GM23338 (cell line): ENCODE data around the gene SAMHD1. TPM values are rescaled to one million over a fixed set of nuclear protein-coding genes. Genes with fewer than 3 reads are reported as not detected.

ENCODE experiments used
- ATAC-seq: fragments of 200-7000 bp; cut with Tn5 transposase; 3 replicates; pipeline ENCODE4 v1.9.1; 2020
- DNase-seq: peaks from one replicate; pipeline ENCODE4 v3.0.0-alpha.2; 2015; ENCODE audit warnings: low spot score
- H2AFZ ChIP-seq: fragments of 200-600 bp; sonication (generic); 2 replicates; pipeline ENCODE4 v1.8.0; 2016; ENCODE audit warnings: antibody characterized with exemption, mild to moderate bottlenecking, moderate library complexity
- H3F3A ChIP-seq: fragments of 200-600 bp; sonication (generic); replicated peaks from 2 replicates; pipeline ENCODE4 v1.8.0; 2017; ENCODE audit warnings: antibody characterized with exemption, mixed run types, low read depth
- H3K27ac ChIP-seq: fragments of 200-600 bp; sonication (generic); 2 replicates; pipeline ENCODE4 v1.6.1; 2016; ENCODE audit warnings: low read depth
- H3K27me3 ChIP-seq: fragments of 200-600 bp; sonication (generic); 2 replicates; pipeline ENCODE4 v1.8.0; 2016; ENCODE audit warnings: mild to moderate bottlenecking, mixed run types, moderate library complexity; ENCODE audit not compliant: insufficient read depth
- H3K36me3 ChIP-seq: fragments of 200-600 bp; sonication (generic); 2 replicates; pipeline ENCODE4 v1.8.0; 2016; ENCODE audit warnings: mild to moderate bottlenecking; ENCODE audit not compliant: insufficient read depth
- H3K4me1 ChIP-seq: fragments of 200-600 bp; sonication (generic); 2 replicates; pipeline ENCODE4 v1.8.0; 2016; ENCODE audit warnings: mild to moderate bottlenecking, moderate library complexity; ENCODE audit not compliant: insufficient read depth
- H3K4me2 ChIP-seq: fragments of 200-600 bp; sonication (generic); 2 replicates; pipeline ENCODE4 v1.7.1; 2017; ENCODE audit warnings: mixed run types
- H3K4me3 ChIP-seq: fragments of 200-600 bp; sonication (generic); 2 replicates; pipeline ENCODE4 v1.6.1; 2016; ENCODE audit warnings: mixed run types
- H3K79me2 ChIP-seq: fragments of 200-600 bp; sonication (generic); replicated peaks from 2 replicates; pipeline ENCODE4 v1.8.0; 2017; ENCODE audit warnings: mild to moderate bottlenecking; ENCODE audit not compliant: insufficient read depth
- H3K9me2 ChIP-seq: fragments of 200-600 bp; sonication (generic); 2 replicates; pipeline ENCODE4 v1.8.0; 2017; ENCODE audit not compliant: insufficient read depth
- H4K20me1 ChIP-seq: fragments of 200-600 bp; sonication (generic); replicated peaks from 2 replicates; pipeline ENCODE4 v1.8.0; 2017; ENCODE audit warnings: mild to moderate bottlenecking; ENCODE audit not compliant: insufficient read depth
- H3K27ac Mint-ChIP-seq: 2 replicates; pipeline ENCODE4 v1.8.0; 2020; ENCODE audit warnings: inconsistent platforms, mild to moderate bottlenecking, moderate library complexity, mixed read lengths
- H3K27me3 Mint-ChIP-seq: 3 replicates; pipeline ENCODE4 v1.8.0; 2022; ENCODE audit warnings: low read depth, mild to moderate bottlenecking, moderate library complexity, mixed read lengths, inconsistent platforms; ENCODE audit not compliant: insufficient read depth, poor library complexity
- H3K36me3 Mint-ChIP-seq: 3 replicates; pipeline ENCODE4 v1.8.0; 2021; ENCODE audit warnings: low read depth, mild to moderate bottlenecking, inconsistent platforms, moderate library complexity, mixed read lengths
- H3K4me1 Mint-ChIP-seq: 3 replicates; pipeline ENCODE4 v1.8.0; 2020; ENCODE audit warnings: mild to moderate bottlenecking, inconsistent platforms, mixed read lengths
- H3K4me3 Mint-ChIP-seq: 3 replicates; pipeline ENCODE4 v1.8.0; 2021; ENCODE audit warnings: moderate library complexity, mild to moderate bottlenecking, inconsistent platforms, mixed read lengths
- H3K9me3 Mint-ChIP-seq: 3 replicates; pipeline ENCODE4 v1.8.0; 2020; ENCODE audit warnings: moderate library complexity, mild to moderate bottlenecking, inconsistent platforms, mixed read lengths
- CREB1 ChIP-seq: fragments of 250-450 bp; sonication (Bioruptor Pico); IDR thresholded peaks from 2 replicates; pipeline ENCODE4 v1.5.0; 2020; ENCODE audit warnings: low read depth, mild to moderate bottlenecking, moderate library complexity
- CTCF ChIP-seq, 2 experiments: fragments of 200-600 bp in 1 of 2; sonication (generic) in 1 of 2; conservative IDR thresholded peaks; 2 replicates each; pipeline versions ENCODE4 v1.5.1 to v1.6.1; 2016 to 2017; ENCODE audit warnings: antibody characterized with exemption in 2 of 2, low read depth in 2 of 2, mild to moderate bottlenecking in 2 of 2, moderate library complexity in 1 of 2
- EZH2 ChIP-seq: fragments of 200-600 bp; sonication (generic); IDR thresholded peaks from one replicate; pipeline ENCODE4 v1.8.0; 2017; ENCODE audit warnings: antibody characterized with exemption, mild to moderate bottlenecking, low read depth; ENCODE audit not compliant: unreplicated experiment
- EZH2phosphoT487 ChIP-seq: fragments of 200-600 bp; sonication (generic); IDR thresholded peaks from one replicate; pipeline ENCODE4 v1.8.1; 2018; ENCODE audit warnings: antibody characterized with exemption; ENCODE audit not compliant: unreplicated experiment
- NANOG ChIP-seq: IDR thresholded peaks from 2 replicates; pipeline ENCODE4 v1.6.1; 2016; ENCODE audit warnings: antibody characterized with exemption, borderline replicate concordance
- POLR2AphosphoS5 ChIP-seq: IDR thresholded peaks from 2 replicates; pipeline ENCODE4 v1.6.1; 2016; ENCODE audit warnings: antibody characterized with exemption, low read depth
- REST ChIP-seq: IDR thresholded peaks from one replicate; pipeline ENCODE4 v1.6.1; 2018; ENCODE audit warnings: antibody characterized with exemption; ENCODE audit not compliant: unreplicated experiment
- STAT1 ChIP-seq: IDR thresholded peaks from one replicate; pipeline ENCODE4 v1.6.1; 2016; ENCODE audit warnings: antibody characterized with exemption; ENCODE audit not compliant: unreplicated experiment
- ZNF114 ChIP-seq: fragments of 250-450 bp; sonication (Bioruptor Pico); IDR thresholded peaks from 2 replicates; pipeline ENCODE4 v1.5.0; 2020; ENCODE audit warnings: mild to moderate bottlenecking, moderate library complexity
- ZNF462 ChIP-seq: fragments of 250-450 bp; sonication (Bioruptor Pico); IDR thresholded peaks from 2 replicates; pipeline ENCODE4 v1.5.0; 2020; ENCODE audit warnings: mild to moderate bottlenecking, moderate library complexity
- polyA plus RNA-seq: library from polyadenylated mRNA; unstranded; fragments of >200 nt; fragmentation: Nextera tagmentation; extraction: Ambion mirVana; gene quantifications from 2 replicates; pipeline ENCODE4 v1.2.1, GENCODE V29; 2016
- total RNA-seq: library from RNA; depleted of rRNA; stranded (reverse); fragments of >200 nt; shearing (Covaris generic); gene quantifications from 2 replicates; pipeline ENCODE4 v1.2.3, GENCODE V29; 2014

SAMHD1 gene
- total and polyA plus RNA-seq, 2 experiments from 2014 or later: 21.9 to 45.4 TPM

- TF ChIP-seq REST (no peak), STAT1 (no peak), NANOG (no peak), CTCF (conservative IDR thresholded peaks at IDR 0.05; ENCODE audit: low read depth in 2 of 2) (no peak), ZNF114 (CRISPR knock-in tag) (no peak), CREB1 (CRISPR knock-in tag) (no peak), POLR2AphosphoS5 (no peak), EZH2 (no peak)
Measured at GRCh38 chr20:36988494-36988966, 37.0 kb upstream of the SAMHD1 start (continued).

GRCh38 chr20:36984257-36984638 is 32.7 kb upstream of the SAMHD1 start:
- H3K4me1 Mint-ChIP-seq: peaks cover 6% of the 10 kb centered on the region; the same call in 2 of the 3 replicates
- H3K4me3 Mint-ChIP-seq: no peak overlapping the region
- ATAC-seq (no peak), DNase-seq (no peak)
- Histone ChIP-seq H3K79me2 (no peaks in the 10 kb centered on the region), H3K27ac (no peak overlapping the region), H3K4me2 (no peak overlapping the region), H3K9me2 (no peaks in the 10 kb centered on the region), H3K36me3 (no peaks in the 10 kb centered on the region), H3K4me1 (no peaks in the 10 kb centered on the region), H2AFZ (no peak overlapping the region), H3K27me3 (no peaks in the 10 kb centered on the region), H3F3A (no peaks in the 10 kb centered on the region), H3K4me3 (no peak overlapping the region), H4K20me1 (no peaks in the 10 kb centered on the region)
- H3K27me3 Mint-ChIP-seq: no peaks in the 10 kb centered on the region
- H3K9me3 Mint-ChIP-seq: no peaks in the 10 kb centered on the region; the same call in 2 of the 3 replicates
- H3K36me3 Mint-ChIP-seq: no peaks in the 10 kb centered on the region
- H3K27ac Mint-ChIP-seq: no peak overlapping the region
- TF ChIP-seq ZNF114 (CRISPR knock-in tag): no peak
- TF ChIP-seq CTCF (conservative IDR thresholded peaks at IDR 0.05; ENCODE audit: low read depth in 2 of 2): no peak
- no peak for TF ChIP-seq ZNF462 (CRISPR knock-in tag)
- TF ChIP-seq EZH2: no peak
- TF ChIP-seq EZH2phosphoT487: no peak
